ENCODE results near the gene CEP95.

CEP95 gene

DNA sequence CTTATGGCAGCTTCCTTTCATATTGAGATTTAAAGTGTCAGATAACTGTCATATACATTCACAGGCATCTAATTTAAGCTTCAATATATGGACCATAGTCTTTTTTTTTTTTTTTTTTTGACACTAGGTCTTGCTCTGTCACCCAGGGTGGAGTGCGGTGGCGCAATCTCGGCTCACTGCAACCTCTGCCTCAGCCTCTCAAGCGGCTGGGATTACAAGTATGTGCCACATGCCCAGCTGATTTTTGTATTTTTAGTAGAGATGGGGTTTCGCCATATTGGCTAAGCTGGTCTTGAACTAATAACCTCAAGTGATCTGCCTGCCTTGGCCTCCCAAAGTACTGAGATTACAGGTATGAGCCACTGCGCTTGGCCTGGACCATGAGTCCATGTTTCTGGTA lies 13.6 kb downstream of the CEP95 start:
- no peaks in the 10 kb centered on the region for H3K27me3 ChIP-seq (ENCODE audit: low read depth, low read length)
- TF ChIP-seq, protein P1, sequence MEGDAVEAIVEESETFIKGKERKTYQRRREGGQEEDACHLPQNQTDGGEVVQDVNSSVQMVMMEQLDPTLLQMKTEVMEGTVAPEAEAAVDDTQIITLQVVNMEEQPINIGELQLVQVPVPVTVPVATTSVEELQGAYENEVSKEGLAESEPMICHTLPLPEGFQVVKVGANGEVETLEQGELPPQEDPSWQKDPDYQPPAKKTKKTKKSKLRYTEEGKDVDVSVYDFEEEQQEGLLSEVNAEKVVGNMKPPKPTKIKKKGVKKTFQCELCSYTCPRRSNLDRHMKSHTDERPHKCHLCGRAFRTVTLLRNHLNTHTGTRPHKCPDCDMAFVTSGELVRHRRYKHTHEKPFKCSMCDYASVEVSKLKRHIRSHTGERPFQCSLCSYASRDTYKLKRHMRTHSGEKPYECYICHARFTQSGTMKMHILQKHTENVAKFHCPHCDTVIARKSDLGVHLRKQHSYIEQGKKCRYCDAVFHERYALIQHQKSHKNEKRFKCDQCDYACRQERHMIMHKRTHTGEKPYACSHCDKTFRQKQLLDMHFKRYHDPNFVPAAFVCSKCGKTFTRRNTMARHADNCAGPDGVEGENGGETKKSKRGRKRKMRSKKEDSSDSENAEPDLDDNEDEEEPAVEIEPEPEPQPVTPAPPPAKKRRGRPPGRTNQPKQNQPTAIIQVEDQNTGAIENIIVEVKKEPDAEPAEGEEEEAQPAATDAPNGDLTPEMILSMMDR (IDR thresholded peaks at IDR 0.05; ENCODE audit: low read depth, low read length), result no peak
- TF ChIP-seq EZH2phosphoT487 (IDR thresholded peaks at IDR 0.05; ENCODE audit: low read depth), result no peak
- no peak overlapping the region for H3K4me3 ChIP-seq (ENCODE audit: low read length)
- H3K27ac ChIP-seq (ENCODE audit: low read length), result no peak overlapping the region
- H3K36me3 ChIP-seq (replicated peaks; ENCODE audit: low read depth, low read length), result peaks cover 46% of the 10 kb centered on the region
- H3K4me1 ChIP-seq (ENCODE audit: low read length), result no peaks in the 10 kb centered on the region
- no peaks in the 10 kb centered on the region for H3K79me2 ChIP-seq (ENCODE audit: low read length)
- H2AFZ ChIP-seq (ENCODE audit: low read depth, low read length), result no peak overlapping the region
- 0 out of 2 replicates have a peak, but pooled peaks cover 7% of the 10 kb centered on the region for H4K20me1 ChIP-seq (ENCODE audit: insufficient read depth, low read length)
- H3K9ac ChIP-seq (ENCODE audit: low read length), result no peak overlapping the region
- H3K9me3 ChIP-seq (ENCODE audit: insufficient read depth, low read length), result no peaks in the 10 kb centered on the region
- no peak overlapping the region for H3K4me2 ChIP-seq (ENCODE audit: low read length)

DNA sequence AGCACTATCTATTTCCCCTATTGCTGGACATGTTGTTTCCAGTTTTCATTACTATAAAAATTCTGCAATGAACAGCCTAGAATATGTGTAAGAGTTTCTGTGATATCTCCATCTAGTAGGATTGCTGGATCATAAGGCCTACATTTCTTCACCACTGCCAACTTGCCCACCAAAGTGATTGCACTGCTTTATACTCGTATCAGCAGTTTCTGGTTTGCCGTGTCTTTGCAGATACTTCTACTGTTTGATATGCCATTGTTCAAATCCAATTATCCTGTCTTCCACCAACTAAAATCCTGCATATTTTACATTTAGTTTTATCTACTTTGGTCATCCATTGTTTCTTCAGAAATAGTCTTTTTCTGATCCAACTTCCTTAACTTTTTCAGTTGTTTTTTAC lies 21.1 kb downstream of the CEP95 start:
- H3K9ac ChIP-seq (ENCODE audit: low read length), result no peak overlapping the region
- H3K79me2 ChIP-seq (ENCODE audit: low read length), result no peaks in the 10 kb centered on the region
- no peak overlapping the region for H2AFZ ChIP-seq (ENCODE audit: low read depth, low read length)
- H3K27me3 ChIP-seq (ENCODE audit: low read depth, low read length), result no peaks in the 10 kb centered on the region
- H3K27ac ChIP-seq (ENCODE audit: low read length), result no peak overlapping the region
- TF ChIP-seq, protein P1 (IDR thresholded peaks at IDR 0.05; ENCODE audit: low read depth, low read length), result no peak
- no peak for TF ChIP-seq EZH2phosphoT487 (IDR thresholded peaks at IDR 0.05; ENCODE audit: low read depth)
- H3K9me3 ChIP-seq (ENCODE audit: insufficient read depth, low read length), result no peaks in the 10 kb centered on the region
- no peaks in the 10 kb centered on the region for H3K4me1 ChIP-seq (ENCODE audit: low read length)
- H3K4me3 ChIP-seq (ENCODE audit: low read length), result no peak overlapping the region
- no peak overlapping the region for H3K4me2 ChIP-seq (ENCODE audit: low read length)
- peaks cover 69% of the 10 kb centered on the region for H3K36me3 ChIP-seq (replicated peaks; ENCODE audit: low read depth, low read length)
- H4K20me1 ChIP-seq (ENCODE audit: insufficient read depth, low read length), result no peaks in the 10 kb centered on the region

DNA sequence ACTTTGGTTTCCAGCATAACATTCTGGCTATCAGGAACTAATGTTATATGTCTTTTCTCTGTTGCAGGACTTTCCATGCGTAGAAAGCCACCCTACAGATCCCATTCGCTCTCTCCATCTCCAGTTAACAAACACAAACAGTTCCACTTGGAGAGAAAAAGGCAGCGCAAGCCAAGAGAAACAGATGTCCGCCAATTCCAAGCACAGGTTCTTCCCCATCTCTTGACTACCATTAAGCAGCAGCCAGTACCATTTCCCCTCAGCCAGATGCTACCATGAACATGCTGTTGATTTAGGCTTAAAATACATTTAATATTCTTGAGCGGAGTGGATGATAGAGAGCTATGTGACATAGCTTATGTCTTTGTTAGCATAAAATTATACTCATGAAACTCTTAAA lies 22.4 kb downstream of the CEP95 start:
- Histone ChIP-seq H4K20me1 (ENCODE audit: insufficient read depth, low read length) (no peaks in the 10 kb centered on the region), H3K36me3 (replicated peaks; ENCODE audit: low read depth, low read length) (peaks cover 74% of the 10 kb centered on the region), H3K27me3 (ENCODE audit: low read depth, low read length) (no peaks in the 10 kb centered on the region), H3K4me3 (ENCODE audit: low read length) (no peak overlapping the region), H3K9ac (ENCODE audit: low read length) (no peak overlapping the region), H3K4me1 (ENCODE audit: low read length) (no peaks in the 10 kb centered on the region), H3K9me3 (ENCODE audit: insufficient read depth, low read length) (no peaks in the 10 kb centered on the region), H3K4me2 (ENCODE audit: low read length) (no peak overlapping the region), H3K27ac (ENCODE audit: low read length) (no peak overlapping the region), H3K79me2 (ENCODE audit: low read length) (no peaks in the 10 kb centered on the region), H2AFZ (ENCODE audit: low read depth, low read length) (no peak overlapping the region)
- TF ChIP-seq, protein P1 (IDR thresholded peaks at IDR 0.05; ENCODE audit: low read depth, low read length), result no peak
- TF ChIP-seq EZH2phosphoT487 (IDR thresholded peaks at IDR 0.05; ENCODE audit: low read depth), result no peak

DNA sequence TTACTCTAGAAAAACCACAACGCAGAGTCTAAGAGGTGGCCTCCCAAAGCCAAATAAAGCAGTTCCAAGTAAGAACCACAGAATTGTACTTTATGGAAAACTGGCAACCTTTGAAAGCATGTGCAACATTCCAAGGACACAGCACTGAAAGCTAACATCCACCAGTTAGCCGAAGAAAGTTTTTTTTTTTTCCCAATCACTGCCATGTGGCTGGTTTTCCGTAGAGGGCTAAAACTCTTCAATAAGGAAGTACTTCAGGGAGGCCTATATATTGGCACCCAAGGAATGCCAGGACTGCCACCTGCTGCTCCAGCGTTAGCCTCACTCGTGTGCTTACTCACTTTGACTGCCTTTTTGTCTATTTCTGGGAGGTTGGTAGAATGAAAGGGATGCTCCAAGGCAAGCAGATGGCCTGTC lies 25.2 kb downstream of the CEP95 start:
- Histone ChIP-seq H3K4me2 (ENCODE audit: low read length) (no peak overlapping the region), H3K36me3 (replicated peaks; ENCODE audit: low read depth, low read length) (peaks cover 81% of the 10 kb centered on the region), H2AFZ (ENCODE audit: low read depth, low read length) (no peak overlapping the region), H3K4me1 (ENCODE audit: low read length) (no peaks in the 10 kb centered on the region), H3K27ac (ENCODE audit: low read length) (no peak overlapping the region), H3K9ac (ENCODE audit: low read length) (no peak overlapping the region), H3K79me2 (ENCODE audit: low read length) (no peaks in the 10 kb centered on the region), H4K20me1 (ENCODE audit: insufficient read depth, low read length) (no peaks in the 10 kb centered on the region), H3K9me3 (ENCODE audit: insufficient read depth, low read length) (no peaks in the 10 kb centered on the region), H3K4me3 (ENCODE audit: low read length) (no peak overlapping the region), H3K27me3 (ENCODE audit: low read depth, low read length) (no peaks in the 10 kb centered on the region)
- TF ChIP-seq, protein P1 (IDR thresholded peaks at IDR 0.05; ENCODE audit: low read depth, low read length), result no peak
- no peak for TF ChIP-seq EZH2phosphoT487 (IDR thresholded peaks at IDR 0.05; ENCODE audit: low read depth)
